IgD-negative memory B cell (primary cell): ENCODE data around the gene TPPP3. TPM values are rescaled to one million over a fixed set of nuclear protein-coding genes. Genes with fewer than 3 reads are reported as not detected.
A peak's percentile ranks its signal among the peaks of the same experiment; 100 is the strongest.

ENCODE experiments used
- H3K27ac Mint-ChIP-seq, 3 donors: one replicate each; pipeline ENCODE4 v1.8.0; 2020 to 2022; ENCODE audit warnings: mild to moderate bottlenecking in 3 of 3, mixed read lengths in 3 of 3, moderate library complexity in 1 of 3
- H3K27me3 Mint-ChIP-seq: one replicate; pipeline ENCODE4 v1.8.0; 2021; ENCODE audit warnings: mixed read lengths
- H3K36me3 Mint-ChIP-seq: one replicate; pipeline ENCODE4 v1.8.0; 2020; ENCODE audit warnings: mild to moderate bottlenecking, mixed read lengths
- H3K4me1 Mint-ChIP-seq, 3 donors: one replicate each; pipeline ENCODE4 v1.8.0; 2020 to 2022; ENCODE audit warnings: mixed read lengths in 3 of 3, mild to moderate bottlenecking in 1 of 3
- H3K4me3 Mint-ChIP-seq, 4 donors: one replicate each; pipeline ENCODE4 v1.8.0; 2020 to 2022; ENCODE audit warnings: mild to moderate bottlenecking in 4 of 4, mixed read lengths in 4 of 4, moderate library complexity in 3 of 4
- H3K9me3 Mint-ChIP-seq, 3 donors: one replicate each; pipeline ENCODE4 v1.8.0; 2020 to 2021; ENCODE audit warnings: mixed read lengths in 3 of 3, mild to moderate bottlenecking in 1 of 3
- polyA plus RNA-seq: library from polyadenylated mRNA; unstranded; fragments of 300-500 nt; fragmentation: Illumina TruSeq; gene quantifications from one replicate; pipeline ENCODE4 v1.2.3, GENCODE V29; 2021

The TPPP3 gene
- polyA plus RNA-seq = not detected

DNA sequence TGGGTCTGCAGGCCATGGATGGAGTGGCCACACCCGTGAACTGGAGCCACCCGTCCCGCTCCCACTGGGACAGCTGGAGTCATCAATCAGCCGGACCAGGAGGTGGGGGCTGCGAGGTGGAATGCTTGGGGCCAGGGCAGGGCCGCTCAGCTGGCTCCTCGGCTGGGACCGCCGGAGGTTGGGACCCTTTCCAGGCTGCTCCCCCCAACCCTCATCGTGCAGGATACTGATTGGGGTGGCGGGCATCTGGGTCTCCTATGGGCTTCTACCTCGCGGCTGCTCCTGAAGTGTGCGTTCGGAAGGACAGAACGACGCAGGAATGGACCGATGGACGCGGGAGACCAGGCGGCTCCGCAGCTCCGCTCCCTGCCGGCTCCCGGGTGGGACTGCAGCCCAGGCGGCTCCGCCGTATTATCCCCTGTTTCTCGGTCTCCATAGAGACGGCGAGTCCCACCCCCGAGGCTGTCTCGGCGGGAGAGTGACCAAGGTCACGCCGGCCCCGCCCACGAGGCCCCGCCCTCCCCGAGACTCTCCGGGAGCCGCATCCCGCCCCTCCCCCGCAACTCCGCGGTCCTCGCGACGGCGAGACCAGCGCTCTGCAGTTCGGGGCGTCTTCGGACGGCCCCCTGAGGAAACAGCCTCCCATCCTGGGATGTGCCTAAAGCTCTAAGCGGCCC, at the start of gene TPPP3:
TPPP3 (minus strand) TSS at position 388 of the 677 bp plus-strand sequence. CDS start 2,387 bp downstream, outside the sequence.
- peaks cover 24% of the 10 kb centered on the region for H3K27me3 Mint-ChIP-seq

DNA sequence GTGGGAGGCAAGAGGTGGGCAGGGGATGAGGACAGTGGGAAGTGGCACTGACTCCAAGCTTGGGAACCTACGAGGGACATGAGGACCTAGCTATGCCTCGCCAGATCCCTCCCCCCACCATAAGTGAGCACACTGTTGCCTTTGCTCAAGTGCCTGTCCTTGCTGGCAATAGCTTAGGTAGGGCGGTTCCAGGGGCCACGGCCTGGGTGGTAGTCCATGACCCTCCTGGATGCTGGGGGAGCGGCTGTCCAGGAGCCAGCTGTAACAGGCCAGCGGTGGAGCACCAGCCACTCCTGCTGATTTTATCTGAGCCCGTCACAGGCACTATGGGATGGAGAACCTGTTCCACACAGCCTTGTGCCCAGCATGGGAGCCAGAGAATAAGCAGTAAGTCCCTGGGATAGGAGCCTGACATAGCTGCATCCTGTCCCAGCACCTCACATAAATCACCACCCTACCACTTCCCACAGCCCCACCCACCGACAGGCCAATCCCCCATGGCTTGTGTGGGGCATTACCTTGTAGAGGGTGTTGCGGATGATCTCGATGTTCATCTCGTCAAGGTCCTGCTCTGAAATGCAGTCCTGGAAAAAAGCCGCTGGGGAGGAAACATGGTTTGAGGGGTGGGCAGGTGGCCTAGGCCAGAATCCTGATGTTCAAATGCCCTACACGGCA, 49.4 kb upstream of the TPPP3 start:
- Mint-ChIP-seq H3K4me3 (no peak overlapping the region), H3K27me3 (no peaks in the 10 kb centered on the region), H3K27ac (peak overlapping the region in 1 of 3 donors; percentile 85), H3K36me3 (peaks cover 1% of the 10 kb centered on the region), H3K9me3 (no peaks in the 10 kb centered on the region), H3K4me1 (peaks cover 0 to 6% (median 2%) of the 10 kb centered on the region in 3 donors)

More for the DNA sequence above, at the start of gene TPPP3:
- Mint-ChIP-seq H3K4me3 (peak within 1 kb of the TSS; percentile 9 to 84 (median 40)), H3K9me3 (no peaks in the 10 kb centered on the region), H3K27ac (peak within 1 kb of the TSS in 1 of 3 donors; percentile 74), H3K36me3 (no peaks in the 10 kb centered on the region), H3K4me1 (peaks cover 0 to 10% (median 6%) of the 10 kb centered on the region in 3 donors)

DNA sequence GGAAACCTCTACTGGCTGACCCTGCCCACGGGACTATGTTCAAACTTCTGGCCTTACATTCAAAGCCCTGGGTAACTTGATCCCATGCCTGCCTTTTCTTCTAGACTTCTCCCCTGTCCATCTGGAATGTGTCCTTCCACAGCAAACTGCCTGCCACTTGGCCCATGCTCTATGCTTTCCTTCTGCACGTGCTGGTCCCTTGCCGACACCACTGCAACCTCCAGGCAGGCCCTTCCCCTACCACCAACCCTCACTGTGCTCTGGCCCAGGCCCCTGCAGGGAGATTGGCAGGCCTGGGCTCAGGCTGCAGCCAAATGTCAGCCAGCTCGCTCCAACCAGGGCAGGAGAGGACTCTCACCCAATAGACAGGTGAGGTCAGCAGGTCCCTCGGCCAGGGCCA, 48.6 kb upstream of the TPPP3 start:
- peak overlapping the region in 1 of 3 donors; percentile 87 for H3K27ac Mint-ChIP-seq
- H3K9me3 Mint-ChIP-seq = no peaks in the 10 kb centered on the region
- peaks cover 3% of the 10 kb centered on the region for H3K36me3 Mint-ChIP-seq
- no peaks in the 10 kb centered on the region for H3K27me3 Mint-ChIP-seq
- H3K4me3 Mint-ChIP-seq = no peak overlapping the region
- peaks cover 0 to 8% (median 4%) of the 10 kb centered on the region in 3 donors for H3K4me1 Mint-ChIP-seq

DNA sequence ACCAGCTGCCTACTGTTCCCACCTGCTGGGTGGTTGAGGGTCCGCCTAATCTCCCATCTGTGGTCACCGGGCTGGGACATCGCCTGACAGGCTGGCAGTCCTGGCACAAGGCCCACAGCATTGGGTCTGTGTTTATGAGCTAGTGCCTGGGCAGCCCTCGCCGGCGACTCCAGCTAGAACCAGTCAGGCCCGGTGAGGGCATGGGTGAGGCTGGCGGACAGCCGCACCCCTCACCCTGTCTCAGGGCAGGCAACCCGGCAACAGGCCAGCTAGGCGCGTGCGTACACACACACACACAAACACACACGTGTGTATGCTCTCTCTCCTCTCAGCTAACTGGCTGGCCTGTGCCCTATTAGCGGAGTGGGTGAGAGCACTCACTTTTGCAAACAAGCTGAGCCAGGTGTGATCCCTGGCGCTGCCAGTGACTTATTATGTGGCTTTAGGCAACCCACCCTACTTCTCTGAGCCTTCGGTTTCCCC, 48.0 kb upstream of the TPPP3 start:
- Mint-ChIP-seq H3K27ac (no peak overlapping the region), H3K4me1 (peaks cover 0 to 8% (median 4%) of the 10 kb centered on the region in 3 donors), H3K36me3 (peaks cover 3% of the 10 kb centered on the region), H3K4me3 (no peak overlapping the region), H3K27me3 (no peaks in the 10 kb centered on the region), H3K9me3 (no peaks in the 10 kb centered on the region)

DNA sequence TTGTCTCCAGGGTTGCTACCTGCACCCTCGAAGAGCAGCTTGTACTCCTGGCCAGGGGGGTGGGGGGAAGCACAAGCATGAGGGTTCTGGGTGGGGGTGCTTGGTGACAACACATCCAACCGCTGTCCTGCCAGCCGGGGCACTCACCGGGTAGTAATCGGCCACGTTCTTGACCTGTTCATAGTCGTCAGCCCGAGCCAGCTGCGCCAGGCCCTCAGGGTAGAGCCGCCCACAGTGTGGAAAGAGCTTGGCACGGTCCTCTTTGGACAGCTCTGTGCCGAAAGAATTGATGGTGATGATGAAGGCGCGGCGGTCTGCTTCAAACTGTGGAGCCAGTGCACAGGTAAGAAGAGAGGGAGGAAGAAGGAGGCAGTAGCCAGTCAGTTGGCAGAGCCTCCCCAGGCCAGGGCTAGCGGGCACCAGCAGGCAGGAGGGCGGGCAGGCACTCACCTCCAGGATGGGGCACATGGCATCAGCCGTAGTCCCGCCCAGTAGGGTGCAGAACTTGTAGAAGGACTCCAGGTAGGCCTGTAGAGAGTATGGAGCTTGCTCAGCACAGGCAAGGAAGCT, 45.6 kb upstream of the TPPP3 start:
- Mint-ChIP-seq H3K4me3 (no peak overlapping the region), H3K27ac (peak overlapping the region in 2 of 3 donors; percentile 60 to 83), H3K9me3 (no peaks in the 10 kb centered on the region), H3K4me1 (peaks cover 0 to 15% (median 9%) of the 10 kb centered on the region in 3 donors), H3K27me3 (no peaks in the 10 kb centered on the region), H3K36me3 (peaks cover 3% of the 10 kb centered on the region)

DNA sequence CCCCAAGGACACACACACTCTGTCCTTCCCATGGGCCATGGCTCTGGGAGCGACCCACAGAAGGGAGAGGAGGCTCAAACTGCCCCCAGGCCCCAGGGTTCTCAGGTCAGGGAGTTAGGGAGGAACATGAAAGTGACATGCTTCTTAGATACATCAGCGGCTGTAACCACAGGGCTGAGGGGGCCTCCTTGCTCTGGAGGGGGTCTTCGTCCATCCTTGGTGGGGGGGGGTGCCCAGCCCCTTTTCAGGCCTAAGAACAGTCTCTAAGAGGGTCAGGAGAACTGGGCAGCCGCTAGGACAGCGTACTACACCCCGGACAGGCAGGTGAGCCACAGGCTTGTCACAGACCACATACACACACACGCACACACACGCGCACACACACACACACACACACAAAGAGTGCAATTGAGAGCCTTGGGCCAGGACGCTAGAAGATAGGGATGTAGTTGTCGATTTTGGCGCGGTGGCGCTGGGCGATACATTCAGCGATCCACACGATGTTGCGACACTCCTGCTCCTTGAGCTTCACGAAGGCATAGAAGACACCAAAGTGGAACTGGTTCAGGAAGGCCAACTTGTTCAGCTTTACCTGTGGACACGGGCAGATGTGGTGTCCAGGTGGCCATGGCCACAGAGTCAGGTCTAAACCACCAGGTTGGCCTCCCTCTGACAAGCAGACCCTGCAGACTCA, 44.9 kb upstream of the TPPP3 start:
- Mint-ChIP-seq H3K27me3 (no peaks in the 10 kb centered on the region), H3K27ac (peak overlapping the region; percentile 67 to 83 (median 67)), H3K36me3 (peaks cover 3% of the 10 kb centered on the region), H3K9me3 (no peaks in the 10 kb centered on the region), H3K4me1 (peaks cover 0 to 17% (median 11%) of the 10 kb centered on the region in 3 donors), H3K4me3 (no peak overlapping the region)

DNA sequence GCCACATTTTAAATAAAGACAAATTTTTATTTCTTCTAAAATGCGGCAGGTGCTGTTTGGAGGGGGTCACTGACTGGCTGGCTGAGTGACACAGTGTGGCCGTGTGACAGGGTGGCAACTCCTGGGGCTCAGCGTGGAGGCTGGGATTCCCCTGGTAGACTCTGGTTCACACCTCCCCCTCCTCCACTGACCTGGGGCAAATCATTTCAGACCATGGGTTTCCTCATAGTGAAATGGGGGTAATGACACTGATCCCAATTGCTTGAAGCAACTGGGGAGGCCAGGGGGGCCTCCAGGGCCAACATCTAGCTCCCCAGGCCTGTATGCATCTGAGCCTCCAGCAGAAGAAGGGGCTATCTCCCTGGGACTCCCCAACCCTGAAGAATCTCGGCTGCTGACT, 44.2 kb upstream of the TPPP3 start:
- peaks cover 3% of the 10 kb centered on the region for H3K27me3 Mint-ChIP-seq
- H3K9me3 Mint-ChIP-seq = no peaks in the 10 kb centered on the region
- no peak overlapping the region for H3K4me3 Mint-ChIP-seq
- peaks cover 0 to 22% (median 12%) of the 10 kb centered on the region in 3 donors for H3K4me1 Mint-ChIP-seq
- peaks cover 3% of the 10 kb centered on the region for H3K36me3 Mint-ChIP-seq
- peak overlapping the region; percentile 67 to 80 (median 67) for H3K27ac Mint-ChIP-seq

DNA sequence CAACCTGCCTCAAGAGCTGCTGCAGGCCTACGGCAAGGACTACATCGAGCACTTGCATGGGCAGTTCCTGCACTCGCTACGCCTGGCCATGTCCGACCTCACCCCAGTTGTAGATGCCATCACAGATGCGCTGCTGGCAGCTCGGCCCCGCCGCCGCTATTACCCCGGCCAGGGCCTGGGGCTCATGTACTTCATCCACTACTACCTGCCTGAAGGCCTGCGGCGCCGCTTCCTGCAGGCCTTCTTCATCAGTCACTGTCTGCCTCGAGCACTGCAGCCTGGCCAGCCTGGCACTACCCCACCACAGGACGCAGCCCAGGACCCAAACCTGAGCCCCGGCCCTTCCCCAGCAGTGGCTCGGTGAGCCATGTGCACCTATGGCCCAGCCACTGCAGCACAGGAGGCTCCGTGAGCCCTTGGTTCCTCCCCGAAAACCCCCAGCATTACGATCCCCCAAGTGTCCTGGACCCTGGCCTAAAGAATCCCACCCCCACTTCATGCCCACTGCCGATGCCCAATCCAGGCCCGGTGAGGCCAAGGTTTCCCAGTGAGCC, 43.4 kb upstream of the TPPP3 start:
- Mint-ChIP-seq H3K36me3 (peaks cover 3% of the 10 kb centered on the region), H3K4me3 (peak overlapping the region in 1 of 4 donors; percentile 23), H3K9me3 (no peaks in the 10 kb centered on the region), H3K4me1 (peaks cover 0 to 25% (median 12%) of the 10 kb centered on the region in 3 donors), H3K27me3 (peaks cover 8% of the 10 kb centered on the region), H3K27ac (peak overlapping the region in 2 of 3 donors; percentile 67 to 91)

DNA sequence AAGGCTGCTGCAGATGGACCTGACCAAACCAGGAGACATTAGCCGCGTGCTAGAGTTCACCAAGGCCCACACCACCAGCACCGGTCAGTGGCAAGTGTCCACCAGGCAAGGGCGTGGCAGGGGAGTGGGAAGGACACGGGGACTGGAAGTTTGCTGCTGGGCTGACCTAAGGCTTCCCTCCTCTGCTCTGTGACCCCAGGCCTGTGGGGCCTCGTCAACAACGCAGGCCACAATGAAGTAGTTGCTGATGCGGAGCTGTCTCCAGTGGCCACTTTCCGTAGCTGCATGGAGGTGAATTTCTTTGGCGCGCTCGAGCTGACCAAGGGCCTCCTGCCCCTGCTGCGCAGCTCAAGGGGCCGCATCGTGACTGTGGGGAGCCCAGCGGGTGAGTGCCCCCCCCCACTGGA, 42.5 kb upstream of the TPPP3 start:
- Mint-ChIP-seq H3K36me3 (peaks cover 3% of the 10 kb centered on the region), H3K4me1 (peaks cover 0 to 27% (median 12%) of the 10 kb centered on the region in 3 donors), H3K4me3 (no peak overlapping the region), H3K9me3 (no peaks in the 10 kb centered on the region), H3K27ac (peak overlapping the region in 1 of 3 donors; percentile 35), H3K27me3 (peaks cover 11% of the 10 kb centered on the region)

DNA sequence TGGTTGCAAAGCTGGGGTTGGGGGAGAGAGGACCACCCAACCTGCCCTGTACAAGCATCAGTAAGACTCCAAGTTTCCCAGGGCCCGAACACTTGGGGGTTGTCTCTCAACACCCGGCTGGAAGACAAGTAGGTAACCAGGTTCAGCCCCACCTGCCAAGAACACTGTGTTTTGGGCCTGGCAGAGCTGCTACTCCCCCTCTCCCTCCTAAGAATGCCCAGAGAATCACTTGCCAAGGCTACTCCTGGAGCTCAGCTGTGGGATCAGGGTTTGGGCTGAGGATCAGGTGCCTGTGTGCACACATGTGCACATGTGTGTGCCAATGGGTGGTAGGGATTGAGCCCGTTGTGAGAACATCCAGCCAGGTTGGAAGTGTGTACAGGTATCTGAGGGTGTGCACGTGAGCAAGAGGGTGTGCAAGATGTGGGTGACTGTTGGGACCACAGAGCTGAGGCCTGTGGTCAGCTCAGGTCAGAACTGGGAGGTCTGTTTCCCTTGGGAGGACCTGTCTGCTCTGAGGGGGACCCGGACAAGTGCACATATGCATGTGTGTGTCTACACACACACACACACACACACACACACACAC, 39.9 kb upstream of the TPPP3 start:
- Mint-ChIP-seq H3K27me3 (peaks cover 23% of the 10 kb centered on the region), H3K36me3 (peaks cover 2% of the 10 kb centered on the region), H3K4me3 (peak overlapping the region in 1 of 4 donors; percentile 66), H3K27ac (no peak overlapping the region), H3K4me1 (peaks cover 0 to 24% (median 13%) of the 10 kb centered on the region in 3 donors), H3K9me3 (no peaks in the 10 kb centered on the region)

DNA sequence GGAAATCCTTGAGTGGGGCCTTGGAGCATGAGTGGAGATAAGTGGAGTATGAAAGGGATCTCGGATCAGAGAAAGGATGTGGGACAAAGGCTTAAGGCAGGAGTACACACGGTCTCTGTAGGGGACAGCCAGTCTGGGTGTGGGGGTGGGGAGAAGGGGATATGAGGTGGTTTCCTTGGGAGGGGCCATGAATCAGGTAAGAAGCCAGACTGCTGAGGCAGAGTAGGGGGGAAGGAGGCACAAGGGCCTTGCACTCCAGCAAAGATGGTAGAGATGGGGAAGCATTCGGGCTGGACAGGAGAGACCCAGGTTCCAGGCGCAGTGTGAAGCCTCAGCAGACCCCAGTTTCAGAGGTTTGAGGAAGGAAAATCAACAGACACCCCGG, 39.2 kb upstream of the TPPP3 start:
- H3K27ac Mint-ChIP-seq = no peak overlapping the region

DNA sequence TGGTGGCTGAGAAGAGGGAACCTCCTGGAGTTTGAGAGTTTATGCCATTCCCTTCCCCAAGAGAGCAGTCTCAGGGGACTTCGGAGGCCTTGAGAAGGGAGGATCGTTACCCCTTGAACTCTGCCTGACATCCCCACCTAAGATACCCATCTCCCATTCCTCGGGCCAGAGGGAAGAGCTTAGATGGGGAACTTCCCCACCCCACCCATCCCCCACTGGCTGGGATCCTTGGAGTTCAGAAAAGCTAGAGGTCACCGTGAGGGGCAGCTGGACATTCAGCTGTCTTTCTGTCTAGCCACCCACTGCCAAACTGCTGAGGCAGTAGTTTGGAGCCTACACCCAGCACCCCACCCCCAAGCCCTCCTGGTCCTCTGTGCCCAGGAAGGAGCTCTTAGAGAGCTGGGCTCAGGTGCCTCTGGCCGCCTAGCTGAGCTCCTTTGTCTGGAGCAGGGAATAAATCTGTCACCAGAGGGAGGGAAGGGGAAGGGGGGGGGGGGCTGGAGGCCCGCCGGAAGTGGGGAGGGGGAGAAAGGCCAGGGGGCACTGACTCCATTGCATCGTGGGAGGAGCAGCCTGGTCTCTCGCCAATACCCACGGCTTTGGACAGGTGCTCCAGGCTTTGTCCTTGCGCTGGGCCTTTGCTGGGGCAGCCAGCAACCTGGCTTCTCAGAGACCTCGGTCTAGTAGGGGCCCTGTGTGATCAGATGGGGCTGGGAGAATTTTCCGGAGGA, 38.6 kb upstream of the TPPP3 start:
- H3K27ac Mint-ChIP-seq = no peak overlapping the region
- H3K9me3 Mint-ChIP-seq = no peaks in the 10 kb centered on the region
- peaks cover 23% of the 10 kb centered on the region for H3K27me3 Mint-ChIP-seq
- H3K4me1 Mint-ChIP-seq = peaks cover 0 to 20% (median 13%) of the 10 kb centered on the region in 3 donors
- peaks cover under 1% of the 10 kb centered on the region for H3K36me3 Mint-ChIP-seq
- peak overlapping the region; percentile 29 to 63 (median 50) for H3K4me3 Mint-ChIP-seq

More for the DNA sequence above, 39.2 kb upstream of the TPPP3 start:
- Mint-ChIP-seq H3K27me3 (peaks cover 23% of the 10 kb centered on the region), H3K9me3 (no peaks in the 10 kb centered on the region), H3K4me1 (peaks cover 0 to 21% (median 13%) of the 10 kb centered on the region in 3 donors), H3K36me3 (peaks cover 2% of the 10 kb centered on the region), H3K4me3 (peak overlapping the region in 3 of 4 donors; percentile 29 to 63 (median 53))

DNA sequence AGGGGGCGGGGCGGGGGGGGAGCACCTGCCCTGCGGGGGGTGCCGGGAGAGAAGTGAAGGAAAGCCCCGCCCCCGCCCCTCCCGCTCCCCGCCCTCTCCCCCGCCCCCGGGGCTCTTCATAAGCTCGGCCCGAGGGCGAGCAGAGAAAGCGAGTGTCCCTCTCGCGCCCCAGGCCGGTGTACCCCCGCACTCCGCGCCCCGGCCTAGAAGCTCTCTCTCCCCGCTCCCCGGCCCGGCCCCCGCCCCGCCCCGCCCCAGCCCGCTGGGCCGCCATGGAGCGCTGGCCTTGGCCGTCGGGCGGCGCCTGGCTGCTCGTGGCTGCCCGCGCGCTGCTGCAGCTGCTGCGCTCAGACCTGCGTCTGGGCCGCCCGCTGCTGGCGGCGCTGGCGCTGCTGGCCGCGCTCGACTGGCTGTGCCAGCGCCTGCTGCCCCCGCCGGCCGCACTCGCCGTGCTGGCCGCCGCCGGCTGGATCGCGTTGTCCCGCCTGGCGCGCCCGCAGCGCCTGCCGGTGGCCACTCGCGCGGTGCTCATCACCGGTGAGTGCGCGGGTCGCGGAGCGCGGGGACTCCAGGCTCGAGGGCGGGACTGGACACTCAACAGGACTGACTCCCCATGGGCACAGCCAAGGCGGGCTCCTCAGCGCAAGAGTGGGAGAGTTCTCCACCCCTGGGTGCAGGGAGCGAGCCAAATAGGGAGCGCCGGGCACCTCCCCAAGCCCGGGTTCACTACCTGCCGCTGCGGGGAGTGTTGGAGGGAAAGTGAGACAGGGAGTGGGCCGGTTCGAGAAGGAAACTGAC, 37.9 kb upstream of the TPPP3 start, which contains the start of gene HSD11B2:
HSD11B2 (plus strand) TSS at position 145 of the 798 bp plus-strand sequence; CDS start at position 273, 128 bp downstream.
- peaks cover 0 to 19% (median 14%) of the 10 kb centered on the region in 3 donors for H3K4me1 Mint-ChIP-seq
- H3K9me3 Mint-ChIP-seq = no peaks in the 10 kb centered on the region

More for the DNA sequence above, 37.9 kb upstream of the TPPP3 start, which contains the start of gene HSD11B2:
- Mint-ChIP-seq H3K27me3 (peaks cover 23% of the 10 kb centered on the region), H3K36me3 (no peaks in the 10 kb centered on the region), H3K27ac (peak within 1 kb of the TSS in 1 of 3 donors; percentile 27), H3K4me3 (peak within 1 kb of the TSS; percentile 62 to 82 (median 78))
